CD14-positive monocyte (primary cell): ENCODE data around the gene MYO1E. TPM values are rescaled to one million over a fixed set of nuclear protein-coding genes. Genes with fewer than 3 reads are reported as not detected.

Source experiments
- DNase-seq, 3 donors: peaks; one replicate each; pipeline ENCODE4 v3.0.0-alpha.2; 2011 to 2022
- H2AFZ ChIP-seq: 2 replicates; pipeline ENCODE4 v1.6.0; 2012; ENCODE audit warnings: mild to moderate bottlenecking, low read depth, low read length, inconsistent platforms; ENCODE audit not compliant: insufficient read depth, poor library complexity, severe bottlenecking
- H3K27ac ChIP-seq, 2 donors: 1 replicate in 1 of 2; 2 replicates in 1 of 2; pipeline ENCODE4 v1.5.1; 2012 to 2013; ENCODE audit warnings: low read length in 2 of 2, control low read depth in 1 of 2, inconsistent platforms in 1 of 2, low read depth in 1 of 2, mild to moderate bottlenecking in 1 of 2
- H3K27me3 ChIP-seq, 2 donors: one replicate each; pipeline versions ENCODE4 v1.6.0 to v1.6.1; 2011 to 2013; ENCODE audit warnings: low read length in 2 of 2; ENCODE audit not compliant: control insufficient read depth in 2 of 2, insufficient read depth in 2 of 2
- H3K36me3 ChIP-seq, 2 donors: replicated peaks in 1 of 2; 1 replicate in 1 of 2; 2 replicates in 1 of 2; pipeline versions ENCODE4 v1.5.1 to v1.6.1; 2012 to 2013; ENCODE audit warnings: low read length in 2 of 2, control low read depth in 1 of 2, inconsistent platforms in 1 of 2, mild to moderate bottlenecking in 1 of 2; ENCODE audit not compliant: insufficient read depth in 2 of 2, control insufficient read depth in 1 of 2
- H3K4me1 ChIP-seq, 2 donors: 1 replicate in 1 of 2; 2 replicates in 1 of 2; pipeline versions ENCODE4 v1.5.1 to v1.6.1; 2012 to 2013; ENCODE audit warnings: low read length in 2 of 2, control low read depth in 1 of 2, inconsistent platforms in 1 of 2, mild to moderate bottlenecking in 1 of 2, moderate library complexity in 1 of 2; ENCODE audit not compliant: insufficient read depth in 2 of 2, control insufficient read depth in 1 of 2
- H3K4me2 ChIP-seq: replicated peaks from 2 replicates; pipeline ENCODE3; 2012; ENCODE audit warnings: low read length, moderate library complexity, mild to moderate bottlenecking; ENCODE audit not compliant: poor library complexity, severe bottlenecking; ENCODE audit errors: extremely low read depth
- H3K4me3 ChIP-seq, 3 experiments: fragments of 200-600 bp in 1 of 3; sonication (generic) in 1 of 3; replicated peaks in 1 of 3; 1 replicate in 2 of 3; 2 replicates in 1 of 3; pipeline ENCODE4 v1.5.1; 2011 to 2013; ENCODE audit warnings: low read length in 3 of 3, mild to moderate bottlenecking in 3 of 3, control low read depth in 2 of 3, low read depth in 2 of 3, inconsistent platforms in 1 of 3, moderate library complexity in 1 of 3
- H3K79me2 ChIP-seq: 2 replicates; pipeline ENCODE4 v1.6.0; 2012; ENCODE audit warnings: mild to moderate bottlenecking, control low read depth, inconsistent platforms, low read length, moderate library complexity; ENCODE audit not compliant: insufficient read depth
- H3K9ac ChIP-seq: 2 replicates; pipeline ENCODE4 v1.6.0; 2017; ENCODE audit warnings: low read length, mild to moderate bottlenecking; ENCODE audit not compliant: insufficient read depth, poor library complexity, severe bottlenecking
- H3K9me3 ChIP-seq, 2 donors: replicated peaks in 1 of 2; 1 replicate in 1 of 2; 2 replicates in 1 of 2; pipeline versions ENCODE4 v1.5.1 to v1.6.1; 2012 to 2013; ENCODE audit warnings: low read length in 2 of 2, control low read depth in 1 of 2; ENCODE audit not compliant: control insufficient read depth in 1 of 2, insufficient read depth in 1 of 2
- H4K20me1 ChIP-seq: 2 replicates; pipeline ENCODE4 v1.6.0; 2012; ENCODE audit warnings: mild to moderate bottlenecking, low read length, control low read depth, moderate library complexity; ENCODE audit not compliant: insufficient read depth
- H3K27ac Mint-ChIP-seq, 7 donors: one replicate each; pipeline ENCODE4 v1.8.0; 2020; ENCODE audit warnings: mild to moderate bottlenecking in 7 of 7, mixed read lengths in 7 of 7, moderate library complexity in 6 of 7, inconsistent platforms in 2 of 7
- H3K27me3 Mint-ChIP-seq, 3 donors: one replicate each; pipeline ENCODE4 v1.8.0; 2021 to 2022; ENCODE audit warnings: low read depth in 3 of 3, mild to moderate bottlenecking in 3 of 3, mixed read lengths in 3 of 3, moderate library complexity in 3 of 3, inconsistent platforms in 1 of 3
- H3K36me3 Mint-ChIP-seq, 2 donors: one replicate each; pipeline ENCODE4 v1.8.0; 2020; ENCODE audit warnings: mixed read lengths in 2 of 2, inconsistent platforms in 1 of 2, mild to moderate bottlenecking in 1 of 2
- H3K4me1 Mint-ChIP-seq: one replicate; pipeline ENCODE4 v1.8.0; 2020; ENCODE audit warnings: mild to moderate bottlenecking, mixed read lengths
- H3K4me3 Mint-ChIP-seq, 2 donors: one replicate each; pipeline ENCODE4 v1.8.0; 2020; ENCODE audit warnings: mild to moderate bottlenecking in 2 of 2, mixed read lengths in 2 of 2, moderate library complexity in 1 of 2
- H3K9me3 Mint-ChIP-seq, 7 donors: one replicate each; pipeline ENCODE4 v1.8.0; 2020 to 2022; ENCODE audit warnings: mixed read lengths in 7 of 7, mild to moderate bottlenecking in 6 of 7, moderate library complexity in 6 of 7, inconsistent platforms in 2 of 7
- CTCF ChIP-seq: fragments of 200-600 bp; IDR thresholded peaks from one replicate; pipeline ENCODE4 v1.8.0; 2022; ENCODE audit warnings: antibody characterized with exemption, mild to moderate bottlenecking
- WGBS: methylation state at CpG from one replicate; pipeline ENCODE4 v1.1.5; 2013; ENCODE audit warnings: missing lambda C conversion rate; ENCODE audit not compliant: insufficient coverage; 5-methylcytosine and 5-hydroxymethylcytosine counted together
- intact Hi-C, 2 donors: fragments of 100-400 bp; cut with micrococcal nuclease; formaldehyde crosslinking; loops; one replicate each; pipeline versions ENCODE4 v1.15.0 to v1.15.1; 2023
- polyA plus RNA-seq, 3 donors: library from polyadenylated mRNA; depleted of rRNA in 1 of 3; unstranded in 2 of 3; stranded (reverse) in 1 of 3; fragments of 300-500 nt in 2 of 3; fragments of >200 nt in 1 of 3; fragmentation: Illumina TruSeq in 2 of 3; gene quantifications; 1 replicate in 2 of 3; 2 replicates in 1 of 3; pipeline ENCODE4 v1.2.3, GENCODE V29; 2012 to 2021

The MYO1E gene
- polyA plus RNA-seq, 3 donors = 5.5 to 16.2 (median 6.2) TPM

- H3K4me3 ChIP-seq = no peak overlapping the region
- peaks cover 23 to 28% of the 10 kb centered on the region in 2 donors for H3K4me1 ChIP-seq
- H3K9me3 ChIP-seq = no peaks in the 10 kb centered on the region
- peaks cover 0 to 2% (median 0%) of the 10 kb centered on the region in 3 donors for H3K27me3 Mint-ChIP-seq
- peaks cover 0 to 3% of the 10 kb centered on the region in 2 donors for H3K36me3 Mint-ChIP-seq
- H3K4me1 Mint-ChIP-seq = peaks cover 38% of the 10 kb centered on the region
- DNase-seq = no peak
- intact Hi-C loops = no loop called here
- H3K27me3 ChIP-seq = no peaks in the 10 kb centered on the region
- 97% methylated on average over 10 of the region's 12 CpGs for WGBS
- no peak overlapping the region for H3K27ac ChIP-seq
- no peak overlapping the region for H3K9ac ChIP-seq
- TF ChIP-seq CTCF = no peak
- H3K27ac Mint-ChIP-seq = no peak overlapping the region
- no peak overlapping the region for H2AFZ ChIP-seq
- no peaks in the 10 kb centered on the region for H3K36me3 ChIP-seq
- no peak overlapping the region for H3K4me3 Mint-ChIP-seq
- no peaks in the 10 kb centered on the region for H3K79me2 ChIP-seq
- peaks cover 0 to 2% (median 0%) of the 10 kb centered on the region in 7 donors for H3K9me3 Mint-ChIP-seq
- no peak overlapping the region for H3K4me2 ChIP-seq
- peaks cover 16% of the 10 kb centered on the region for H4K20me1 ChIP-seq
Observed at GRCh38 chr15:59346951-59347350, 25.7 kb downstream of the MYO1E start.

- intact Hi-C loops = no loop called here
- H3K27me3 Mint-ChIP-seq = peaks cover 0 to 2% (median 0%) of the 10 kb centered on the region in 3 donors
- peaks cover 0 to 3% of the 10 kb centered on the region in 2 donors for H3K36me3 Mint-ChIP-seq
- no peak overlapping the region for H3K4me2 ChIP-seq
- peak overlapping the region in 1 of 7 donors; percentile 24 for H3K27ac Mint-ChIP-seq
- H3K9ac ChIP-seq = no peak overlapping the region
- no peak overlapping the region for H3K27ac ChIP-seq
- DNase-seq = no peak
- H3K4me1 ChIP-seq = peaks cover 11 to 12% of the 10 kb centered on the region in 2 donors
- no peaks in the 10 kb centered on the region for H3K36me3 ChIP-seq
- H3K27me3 ChIP-seq = no peaks in the 10 kb centered on the region
- no peak overlapping the region for H3K4me3 Mint-ChIP-seq
- H4K20me1 ChIP-seq = peaks cover 6% of the 10 kb centered on the region
- no peak overlapping the region for H3K4me3 ChIP-seq
- H2AFZ ChIP-seq = no peak overlapping the region
- H3K9me3 Mint-ChIP-seq = peaks cover 0 to 2% (median 0%) of the 10 kb centered on the region in 7 donors
- TF ChIP-seq CTCF = no peak
- H3K79me2 ChIP-seq = no peaks in the 10 kb centered on the region
- peaks cover 22% of the 10 kb centered on the region for H3K4me1 Mint-ChIP-seq
- no peaks in the 10 kb centered on the region for H3K9me3 ChIP-seq
Observed at GRCh38 chr15:59345326-59345725, 27.3 kb downstream of the MYO1E start.
